Thymus (tissue), 14 donors: ENCODE measurements around the gene ARHGEF17. TPM values are rescaled to one million over a fixed set of nuclear protein-coding genes. Genes with fewer than 3 reads are reported as not detected.

ENCODE experiments used
- DNase-seq, 9 donors: peaks; one replicate each; pipeline ENCODE4 v3.0.0-alpha.2; 2013; ENCODE audit warnings: low spot score in 9 of 9, low read depth in 6 of 9, missing footprints in 1 of 9
- H3K27ac ChIP-seq, 2 donors: one replicate each; pipeline ENCODE4 v1.5.1; 2013; ENCODE audit warnings: control low read depth in 1 of 2, low read depth in 1 of 2, low read length in 1 of 2, mild to moderate bottlenecking in 1 of 2, moderate library complexity in 1 of 2
- H3K27me3 ChIP-seq, 2 donors: one replicate each; pipeline ENCODE4 v1.5.1; 2013; ENCODE audit warnings: low read length in 1 of 2; ENCODE audit not compliant: control insufficient read depth in 2 of 2, insufficient read depth in 1 of 2
- H3K36me3 ChIP-seq, 2 donors: one replicate each; pipeline ENCODE4 v1.5.1; 2013; ENCODE audit warnings: low read length in 1 of 2, mild to moderate bottlenecking in 1 of 2, moderate library complexity in 1 of 2; ENCODE audit not compliant: control insufficient read depth in 2 of 2, insufficient read depth in 2 of 2
- H3K4me1 ChIP-seq, 2 donors: one replicate each; pipeline ENCODE4 v1.5.1; 2013; ENCODE audit warnings: low read length in 2 of 2; ENCODE audit not compliant: control insufficient read depth in 2 of 2, insufficient read depth in 2 of 2
- H3K4me3 ChIP-seq, 2 donors: one replicate each; pipeline ENCODE4 v1.5.1; 2013; ENCODE audit warnings: low read length in 2 of 2, control low read depth in 1 of 2, mild to moderate bottlenecking in 1 of 2
- H3K9me3 ChIP-seq, 2 donors: one replicate each; pipeline ENCODE4 v1.5.1; 2013; ENCODE audit warnings: low read length in 1 of 2, mild to moderate bottlenecking in 1 of 2; ENCODE audit not compliant: control insufficient read depth in 2 of 2, insufficient read depth in 1 of 2
- WGBS: extraction: QIAGEN DNeasy Blood & Tissue Kit; methylation state at CpG from one replicate; pipeline ENCODE4 v1.1.7; 2013; 5-methylcytosine and 5-hydroxymethylcytosine counted together
- long read RNA-seq, 10 donors: transcript quantifications; one replicate each; lab custom pipeline, GENCODE V29; 2026
- polyA plus RNA-seq: library from polyadenylated mRNA; stranded (reverse); fragments of 200-250 nt; gene quantifications from one replicate; pipeline ENCODE4 v1.2.3, GENCODE V29; 2013
- total RNA-seq: library from RNA; stranded (reverse); fragments of 120-200 nt; gene quantifications from one replicate; pipeline ENCODE4 v1.2.4, GENCODE V29; 2013
- donor health status: healthy.

The ARHGEF17 gene, protein sequence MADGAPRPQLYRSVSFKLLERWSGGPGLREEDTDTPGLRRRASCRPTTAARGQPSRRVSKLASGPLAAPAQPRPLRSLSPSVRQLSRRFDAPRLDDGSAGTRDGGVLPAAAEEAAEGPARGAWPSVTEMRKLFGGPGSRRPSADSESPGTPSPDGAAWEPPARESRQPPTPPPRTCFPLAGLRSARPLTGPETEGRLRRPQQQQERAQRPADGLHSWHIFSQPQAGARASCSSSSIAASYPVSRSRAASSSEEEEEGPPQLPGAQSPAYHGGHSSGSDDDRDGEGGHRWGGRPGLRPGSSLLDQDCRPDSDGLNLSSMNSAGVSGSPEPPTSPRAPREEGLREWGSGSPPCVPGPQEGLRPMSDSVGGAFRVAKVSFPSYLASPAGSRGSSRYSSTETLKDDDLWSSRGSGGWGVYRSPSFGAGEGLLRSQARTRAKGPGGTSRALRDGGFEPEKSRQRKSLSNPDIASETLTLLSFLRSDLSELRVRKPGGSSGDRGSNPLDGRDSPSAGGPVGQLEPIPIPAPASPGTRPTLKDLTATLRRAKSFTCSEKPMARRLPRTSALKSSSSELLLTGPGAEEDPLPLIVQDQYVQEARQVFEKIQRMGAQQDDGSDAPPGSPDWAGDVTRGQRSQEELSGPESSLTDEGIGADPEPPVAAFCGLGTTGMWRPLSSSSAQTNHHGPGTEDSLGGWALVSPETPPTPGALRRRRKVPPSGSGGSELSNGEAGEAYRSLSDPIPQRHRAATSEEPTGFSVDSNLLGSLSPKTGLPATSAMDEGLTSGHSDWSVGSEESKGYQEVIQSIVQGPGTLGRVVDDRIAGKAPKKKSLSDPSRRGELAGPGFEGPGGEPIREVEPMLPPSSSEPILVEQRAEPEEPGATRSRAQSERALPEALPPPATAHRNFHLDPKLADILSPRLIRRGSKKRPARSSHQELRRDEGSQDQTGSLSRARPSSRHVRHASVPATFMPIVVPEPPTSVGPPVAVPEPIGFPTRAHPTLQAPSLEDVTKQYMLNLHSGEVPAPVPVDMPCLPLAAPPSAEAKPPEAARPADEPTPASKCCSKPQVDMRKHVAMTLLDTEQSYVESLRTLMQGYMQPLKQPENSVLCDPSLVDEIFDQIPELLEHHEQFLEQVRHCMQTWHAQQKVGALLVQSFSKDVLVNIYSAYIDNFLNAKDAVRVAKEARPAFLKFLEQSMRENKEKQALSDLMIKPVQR (N-terminal part only)
- total RNA-seq (2.5 TPM), polyA plus RNA-seq (8.9 TPM)
- long read RNA-seq, donor 1, full-length matches to known transcripts, result 1 of 1 reads
- long read RNA-seq, donor 1, partial matches to known transcripts, result 0 of 1 reads
- long read RNA-seq, donor 1, other reads (novel, unspliced or antisense), result 0 of 1 reads
- long read RNA-seq, donor 2, result 0 reads
- long read RNA-seq, donor 3, result 0 reads
- long read RNA-seq, donor 4, result 0 reads
- long read RNA-seq, donor 5, partial matches to known transcripts, result 7 of 7 reads
- long read RNA-seq, donor 5, other reads (novel, unspliced or antisense), result 0 of 7 reads
- long read RNA-seq, donor 6, partial matches to known transcripts, result 0 of 1 reads
- long read RNA-seq, donor 6, other reads (novel, unspliced or antisense), result 0 of 1 reads
- long read RNA-seq, donor 7, partial matches to known transcripts, result 0 of 1 reads
- long read RNA-seq, donor 7, other reads (novel, unspliced or antisense), result 0 of 1 reads
- long read RNA-seq, donor 8, result 0 reads
- long read RNA-seq, donor 9, result 0 reads
- long read RNA-seq, donor 10, partial matches to known transcripts, result 0 of 1 reads
- long read RNA-seq, donor 10, other reads (novel, unspliced or antisense), result 0 of 1 reads

DNA sequence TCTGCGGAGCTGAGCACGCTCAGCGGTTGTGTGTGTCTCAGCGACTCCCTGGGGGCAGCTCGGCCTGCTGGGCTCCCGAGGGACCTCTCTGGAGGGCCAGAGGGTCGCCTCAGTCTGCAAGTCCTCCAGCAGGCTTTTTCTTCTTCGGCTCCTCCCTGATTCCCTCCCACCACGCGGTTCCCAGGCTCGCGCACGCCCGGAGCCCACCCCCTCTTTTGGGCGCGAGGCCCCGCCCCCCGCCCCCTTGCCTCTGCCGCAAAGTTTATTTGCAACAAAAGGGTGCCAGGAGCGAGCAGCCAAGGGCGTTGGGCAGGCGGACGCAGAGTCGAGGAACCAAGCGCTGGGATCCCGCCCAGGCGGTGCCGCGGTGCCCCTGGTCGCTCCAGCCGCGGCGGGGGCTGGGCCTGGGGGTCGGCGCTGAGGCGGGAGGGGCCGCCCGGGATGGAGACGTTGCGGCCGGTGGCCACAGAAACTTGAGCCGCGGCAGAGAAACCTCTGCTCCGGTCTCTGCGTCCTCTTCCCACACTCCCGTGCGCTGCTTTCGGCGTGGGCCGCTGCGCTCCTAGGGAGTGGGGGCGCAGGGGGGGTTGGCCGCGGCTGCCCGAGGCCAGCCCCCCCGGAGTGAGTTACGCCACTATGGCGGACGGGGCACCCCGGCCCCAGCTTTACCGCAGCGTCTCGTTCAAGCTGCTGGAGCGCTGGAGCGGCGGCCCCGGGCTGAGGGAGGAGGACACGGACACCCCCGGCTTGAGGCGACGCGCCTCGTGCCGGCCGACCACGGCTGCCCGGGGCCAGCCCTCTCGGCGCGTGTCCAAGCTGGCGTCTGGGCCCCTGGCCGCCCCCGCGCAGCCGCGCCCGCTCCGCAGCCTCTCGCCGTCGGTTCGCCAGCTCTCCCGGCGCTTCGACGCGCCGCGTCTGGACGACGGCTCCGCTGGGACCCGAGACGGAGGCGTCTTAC lies at the start of gene ARHGEF17:
Gene ARHGEF17, plus strand, starts transcription at position 274 of the 958 bp plus-strand sequence. Its CDS starts 363 bp downstream, at position 637.
- Histone ChIP-seq H3K36me3 (no peaks in the 10 kb centered on the region), H3K27me3 (peaks cover 30 to 53% of the 10 kb centered on the region in 2 donors), H3K4me3 (peak within 1 kb of the TSS; percentile 58 to 61), H3K27ac (peak within 1 kb of the TSS; percentile 62 to 74), H3K9me3 (no peaks in the 10 kb centered on the region), H3K4me1 (peaks cover 3 to 19% of the 10 kb centered on the region in 2 donors)
- peak in 8 of 9 donors; percentile 9 to 74 (median 48) for DNase-seq
- under 1% methylated on average over 105 of the region's 105 CpGs for WGBS

DNA sequence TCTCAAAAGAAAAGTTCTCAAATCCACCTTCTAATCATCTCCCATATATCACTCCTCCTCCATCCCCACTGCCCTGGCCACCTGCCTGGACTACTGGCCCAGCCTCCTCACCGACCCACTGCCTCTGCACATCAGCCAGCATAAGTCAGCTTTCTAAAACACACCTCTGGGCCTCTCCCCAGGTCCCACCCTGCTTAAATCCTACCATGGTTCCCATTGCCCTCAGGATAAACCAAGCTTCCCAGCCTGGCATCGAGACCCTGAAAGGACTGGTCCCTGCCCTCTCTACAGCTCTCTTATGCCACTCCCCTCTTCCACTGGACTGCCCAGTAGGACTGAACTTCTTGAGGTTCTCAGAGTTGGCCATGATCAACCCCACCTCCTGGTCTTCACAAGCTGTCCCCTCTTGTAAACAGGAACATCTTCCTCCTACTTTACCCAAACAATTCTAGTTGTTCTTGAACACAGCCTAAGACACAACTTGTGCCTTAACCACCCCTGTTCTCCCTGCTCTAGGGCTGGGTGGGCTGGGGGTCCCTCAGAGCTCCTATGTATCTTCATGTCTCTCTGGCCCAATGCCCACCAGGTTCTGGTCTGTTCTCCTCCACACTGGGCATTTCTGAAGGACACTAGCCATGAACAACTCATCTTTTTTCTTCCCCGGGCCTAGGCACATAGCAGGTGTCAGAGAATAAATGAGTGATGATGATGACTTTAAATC lies 48.5 kb upstream of the ARHGEF17 start:
- peaks cover 0 to 3% of the 10 kb centered on the region in 2 donors for H3K4me1 ChIP-seq
- WGBS, result 79% methylated on average over 3 of the region's 3 CpGs
- peaks cover 0 to 4% of the 10 kb centered on the region in 2 donors for H3K9me3 ChIP-seq
- H3K4me3 ChIP-seq, result no peak overlapping the region
- H3K36me3 ChIP-seq, result no peaks in the 10 kb centered on the region
- peaks cover 5 to 18% of the 10 kb centered on the region in 2 donors for H3K27me3 ChIP-seq
- no peak overlapping the region for H3K27ac ChIP-seq
- DNase-seq, result no peak

DNA sequence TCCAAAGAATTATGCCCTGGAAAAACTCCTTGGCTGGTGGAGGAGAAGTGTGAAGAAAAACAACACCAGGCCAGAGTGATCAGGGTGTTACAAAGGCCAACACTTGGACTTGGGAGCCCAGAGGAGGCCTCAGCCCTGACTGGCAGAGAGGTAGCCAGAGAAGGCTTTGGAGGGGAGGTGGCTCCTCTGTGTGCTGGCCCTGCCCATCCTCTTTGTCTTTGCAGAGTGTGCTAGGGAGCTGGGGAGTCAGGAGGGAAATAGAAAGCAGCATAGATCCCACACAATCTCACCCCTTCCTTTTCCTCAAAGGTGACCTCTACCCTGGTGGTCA lies 48.0 kb upstream of the ARHGEF17 start:
- Histone ChIP-seq H3K4me1 (peaks cover 0 to 3% of the 10 kb centered on the region in 2 donors), H3K27me3 (peaks cover 6 to 23% of the 10 kb centered on the region in 2 donors), H3K9me3 (peaks cover 0 to 4% of the 10 kb centered on the region in 2 donors), H3K4me3 (no peak overlapping the region), H3K36me3 (no peaks in the 10 kb centered on the region), H3K27ac (no peak overlapping the region)
- no peak for DNase-seq

DNA sequence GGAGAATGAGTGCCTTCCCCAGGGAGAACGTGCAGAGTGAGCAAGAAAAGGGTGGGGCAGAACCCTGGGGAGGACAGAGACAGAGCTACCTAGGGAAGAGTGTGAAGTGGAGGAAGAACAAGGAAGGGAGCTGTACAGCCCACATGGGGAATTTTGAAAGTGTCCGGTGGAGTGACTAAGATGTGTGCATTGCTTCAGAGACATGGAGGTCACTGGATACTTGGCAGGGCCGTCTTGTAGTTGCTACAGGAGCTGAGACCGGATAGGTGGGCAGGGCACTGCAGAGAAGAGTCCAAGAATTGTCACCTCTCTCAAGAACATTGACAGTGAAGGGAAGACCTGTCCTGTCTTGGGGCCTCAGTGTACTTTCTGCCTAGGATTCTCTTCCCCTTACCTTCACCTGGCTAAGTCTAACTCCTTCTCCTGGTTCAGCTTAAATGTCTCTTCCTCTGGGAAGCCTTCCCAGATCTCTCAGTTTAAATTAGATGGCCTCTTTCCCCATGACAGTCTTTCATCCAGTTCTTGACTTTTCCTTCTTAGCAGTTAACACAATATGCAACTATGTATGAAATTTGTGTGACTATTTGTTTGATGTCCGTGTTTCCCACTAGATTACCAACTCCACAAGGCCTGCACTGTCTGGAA lies 45.1 kb upstream of the ARHGEF17 start:
- no peak for DNase-seq
- no peaks in the 10 kb centered on the region for H3K36me3 ChIP-seq
- H3K4me1 ChIP-seq, result peaks cover 0 to 3% of the 10 kb centered on the region in 2 donors
- H3K27me3 ChIP-seq, result peaks cover 6 to 34% of the 10 kb centered on the region in 2 donors
- peaks cover 0 to 7% of the 10 kb centered on the region in 2 donors for H3K9me3 ChIP-seq
- no peak overlapping the region for H3K27ac ChIP-seq
- WGBS, result 92% methylated on average over 5 of the region's 5 CpGs
- H3K4me3 ChIP-seq, result no peak overlapping the region

DNA sequence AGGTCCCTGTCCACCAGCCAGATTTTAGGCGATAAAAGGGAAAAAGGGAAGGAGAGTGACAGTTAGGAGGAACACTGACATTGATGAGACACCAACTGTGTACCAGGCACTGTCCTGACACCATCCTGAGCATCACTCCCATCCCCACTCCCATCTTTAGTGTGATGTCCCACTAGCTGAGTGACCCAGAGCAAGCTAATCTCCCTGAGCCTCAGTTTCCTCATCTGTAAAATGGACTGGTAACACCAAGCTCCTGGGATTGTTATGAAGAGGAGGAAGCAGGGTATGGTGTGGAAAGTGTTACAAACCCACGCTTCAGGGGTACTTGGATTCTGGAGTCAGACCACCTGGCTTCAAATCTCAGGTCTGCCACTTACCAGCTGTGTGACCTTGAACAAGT lies 44.4 kb upstream of the ARHGEF17 start:
- Histone ChIP-seq H3K27me3 (peaks cover 6 to 34% of the 10 kb centered on the region in 2 donors), H3K36me3 (no peaks in the 10 kb centered on the region), H3K4me1 (peaks cover 0 to under 1% of the 10 kb centered on the region in 2 donors), H3K27ac (no peak overlapping the region), H3K4me3 (no peak overlapping the region), H3K9me3 (peaks cover 0 to 7% of the 10 kb centered on the region in 2 donors)
- 91% methylated on average over 2 of the region's 2 CpGs for WGBS
- DNase-seq, result no peak

DNA sequence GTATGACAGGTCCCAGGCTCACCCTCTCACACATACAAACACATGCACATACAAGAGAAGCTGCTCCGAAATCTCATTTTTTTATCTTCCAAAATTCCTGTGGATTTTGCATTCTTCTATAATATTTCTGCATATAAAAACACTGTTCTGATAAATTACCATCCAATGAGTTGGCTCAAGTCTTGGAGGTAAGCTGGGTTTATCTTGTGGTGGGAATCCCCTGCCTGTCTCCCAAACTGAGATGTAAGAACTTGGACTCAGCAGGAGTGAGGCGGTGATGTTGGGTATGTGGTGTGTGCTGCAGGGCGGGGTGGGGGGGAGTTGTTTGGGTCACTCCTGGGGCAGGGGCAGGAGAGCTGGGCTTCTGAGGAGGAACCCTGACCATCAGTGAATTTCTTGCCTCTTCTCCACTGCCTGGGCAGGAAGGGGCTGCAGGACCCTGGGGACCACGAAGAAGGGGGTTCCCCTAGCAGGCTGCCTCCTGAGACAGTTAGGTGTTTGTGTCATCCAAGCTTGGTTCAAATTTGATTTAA lies 42.7 kb upstream of the ARHGEF17 start:
- DNase-seq, result no peak
- WGBS, result 90% methylated on average over 4 of the region's 4 CpGs
- Histone ChIP-seq H3K27me3 (peaks cover 6 to 34% of the 10 kb centered on the region in 2 donors), H3K36me3 (no peaks in the 10 kb centered on the region), H3K4me1 (peaks cover 0 to 2% of the 10 kb centered on the region in 2 donors), H3K27ac (no peak overlapping the region), H3K4me3 (no peak overlapping the region), H3K9me3 (peaks cover 0 to 7% of the 10 kb centered on the region in 2 donors)
